GM19238 (cell line): ENCODE results near the gene ZNF423.
A peak's percentile ranks its signal among the peaks of the same experiment; 100 is the strongest.

ENCODE experiments used
- DNase-seq: peaks from one replicate; pipeline ENCODE4 v3.0.0; 2011; ENCODE audit warnings: low spot score; ENCODE audit not compliant: insufficient read length

ZNF423 gene

DNA sequence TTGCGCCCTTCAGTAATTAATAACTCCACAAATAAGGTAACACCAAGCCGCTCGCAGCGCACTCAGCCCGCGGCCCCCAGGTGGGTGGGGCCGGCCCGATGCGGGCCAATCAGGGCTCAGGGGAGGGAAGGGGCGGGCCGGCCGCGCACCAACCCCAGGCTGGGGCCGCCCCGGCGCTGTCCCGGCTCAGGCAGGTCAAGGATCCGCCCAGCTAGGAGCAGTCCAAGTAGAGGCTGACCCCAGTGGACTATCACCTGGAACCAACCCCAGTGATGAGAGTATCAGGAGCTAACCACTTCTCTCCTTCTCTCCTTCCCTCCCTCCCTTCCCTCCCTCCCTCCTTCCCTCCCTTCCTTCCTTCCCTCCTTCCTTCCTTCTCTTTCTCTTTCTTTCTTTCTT is 371.5 kb downstream of the ZNF423 start:
- DNase-seq = peak; percentile 48

DNA sequence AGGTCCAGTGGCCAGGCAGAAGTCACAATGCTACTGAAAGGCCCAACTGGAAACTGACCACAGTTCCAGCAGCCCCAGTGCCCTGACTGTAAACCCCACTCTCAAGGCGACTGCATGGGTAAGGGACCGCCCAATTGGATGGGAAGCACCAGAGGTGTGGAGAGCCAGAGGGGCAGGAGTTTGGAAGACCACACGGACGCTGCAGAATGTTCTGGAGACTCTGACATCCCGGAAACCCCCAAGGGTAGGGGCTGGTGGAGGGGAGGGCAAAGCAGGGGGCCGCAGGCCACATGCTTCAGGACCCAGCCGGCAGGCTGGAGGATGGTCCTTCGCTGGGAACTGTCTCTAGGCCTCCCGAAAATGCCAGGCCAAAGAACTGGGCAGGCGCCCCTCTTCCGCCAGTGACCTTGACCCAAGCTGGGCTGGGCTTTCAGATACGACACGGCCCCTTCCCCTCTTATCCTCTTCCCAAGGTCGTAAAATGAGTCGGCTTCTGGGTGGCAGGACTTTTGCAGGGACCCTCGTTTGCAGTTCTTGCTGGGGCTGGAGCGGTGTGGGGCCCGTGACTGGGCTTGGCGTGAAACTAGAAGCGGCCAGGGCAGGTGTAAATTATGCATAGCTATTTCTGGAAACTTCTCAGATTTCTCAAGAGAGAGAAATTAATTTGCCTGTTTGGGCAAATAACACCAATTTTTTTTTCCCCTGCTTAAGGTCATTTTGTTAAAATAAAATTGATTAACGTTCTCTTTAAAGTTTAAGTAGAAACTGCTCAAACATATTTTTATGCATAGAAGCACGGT is 372.1 kb downstream of the ZNF423 start:
- DNase-seq = no peak

DNA sequence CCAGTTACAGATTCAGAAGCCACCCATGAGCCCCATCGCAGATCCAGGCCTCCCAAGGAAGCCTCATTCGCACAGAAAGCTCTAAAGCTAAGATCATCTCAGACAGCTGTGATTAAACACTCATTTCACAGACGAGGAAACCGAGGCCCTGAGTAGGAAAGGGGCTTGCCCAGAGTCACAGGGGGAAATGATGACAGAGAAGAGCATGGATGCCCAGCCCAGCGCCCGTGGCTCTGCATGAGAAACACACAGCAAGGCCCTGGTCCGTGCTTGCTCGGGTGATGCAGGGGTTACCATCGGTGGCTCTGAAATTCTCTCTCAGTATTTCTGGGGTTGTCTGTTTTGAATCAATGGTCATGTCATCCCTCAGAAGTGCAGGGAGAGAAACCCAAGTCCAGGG is 372.7 kb downstream of the ZNF423 start:
- no peak for DNase-seq

DNA sequence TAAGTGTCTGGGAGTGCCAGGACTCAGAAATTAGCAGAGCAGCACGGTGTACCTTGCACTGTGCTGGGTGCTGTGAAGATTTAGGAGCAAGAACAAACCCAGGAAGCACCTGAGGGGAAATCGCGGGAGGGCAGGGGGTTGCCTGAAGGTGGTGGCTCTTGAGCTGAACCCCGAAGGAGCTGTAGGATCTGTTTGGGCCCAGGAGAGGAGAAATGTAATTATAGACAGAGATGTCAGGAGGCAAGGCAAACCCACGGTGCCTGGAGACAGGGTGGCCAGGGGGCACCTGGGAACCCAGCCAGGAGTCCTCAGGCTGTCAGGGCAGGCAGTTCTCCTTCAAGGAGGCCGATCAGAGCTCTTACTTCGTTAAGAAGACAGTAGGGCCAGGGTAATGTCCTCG is 373.2 kb downstream of the ZNF423 start:
- no peak for DNase-seq

DNA sequence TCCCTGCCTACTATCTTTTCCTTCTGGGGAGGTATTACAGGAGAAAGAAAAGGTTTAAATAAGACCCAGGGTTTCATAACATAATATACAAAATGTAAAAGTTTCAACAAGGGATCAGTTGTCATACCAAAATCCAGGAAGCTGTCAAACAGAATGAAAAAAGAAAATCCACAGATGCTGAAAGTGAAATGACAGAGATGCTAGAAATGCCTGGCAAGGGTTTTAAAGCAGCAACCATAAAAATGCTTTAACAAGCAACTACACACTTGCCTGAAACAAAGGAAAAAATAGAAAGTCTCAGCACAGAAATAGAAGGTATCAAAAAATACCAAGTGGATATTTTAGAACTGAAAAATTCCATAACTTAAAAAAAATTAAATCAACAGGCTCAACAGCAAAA is 377.3 kb downstream of the ZNF423 start:
- DNase-seq = no peak

DNA sequence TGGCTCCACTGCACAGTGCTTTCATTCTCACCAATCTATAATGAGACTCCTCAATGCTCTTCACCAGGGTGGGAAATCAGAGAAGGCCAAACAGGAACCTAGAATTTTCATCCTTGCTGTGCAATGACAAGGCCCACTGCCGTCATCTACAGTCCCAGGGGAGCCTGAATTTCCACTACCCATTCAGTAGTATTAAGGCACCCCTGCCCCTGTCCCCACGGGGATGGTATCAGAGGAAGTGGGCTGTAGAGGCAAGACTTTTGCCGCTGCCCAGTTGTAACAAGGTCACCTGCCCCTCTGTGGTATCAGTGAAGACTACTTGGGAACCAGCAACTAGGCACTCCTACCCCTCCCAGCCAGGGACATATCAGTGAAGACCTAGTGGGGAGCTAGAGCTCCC is 377.8 kb downstream of the ZNF423 start:
- no peak for DNase-seq

DNA sequence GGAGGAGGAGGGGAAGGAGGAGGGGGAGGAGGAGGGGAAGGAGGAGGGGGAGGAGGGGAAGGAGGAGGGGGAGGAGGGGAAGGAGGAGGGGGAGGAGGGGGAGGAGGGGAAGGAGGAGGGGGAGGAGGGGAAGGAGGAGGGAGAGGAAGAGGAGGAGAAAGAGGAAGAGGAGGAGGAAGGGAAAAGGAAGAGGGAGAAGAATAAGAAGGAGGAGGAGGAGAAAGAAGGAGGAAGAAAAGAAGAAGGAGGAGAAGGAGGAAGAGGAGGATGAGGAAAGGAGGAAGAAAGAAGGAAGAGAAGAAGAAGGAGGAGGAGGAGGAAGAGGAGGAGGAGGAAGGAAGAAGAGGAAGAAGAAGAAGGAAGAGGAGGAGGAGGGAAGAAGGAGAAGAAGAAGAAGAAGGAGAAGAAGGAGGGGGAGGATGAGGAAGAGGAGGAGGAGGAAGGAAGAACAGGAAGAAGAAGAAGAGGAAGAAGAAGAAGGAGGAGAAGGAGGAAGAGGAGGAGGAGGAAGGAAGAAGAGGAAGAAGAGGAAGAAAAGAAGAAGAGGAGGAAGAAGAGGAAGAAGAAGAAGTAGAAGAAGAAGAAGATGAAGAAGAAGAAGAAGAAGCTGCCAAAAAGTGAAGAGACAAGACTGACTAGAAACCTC is 378.5 kb downstream of the ZNF423 start:
- DNase-seq = no peak

DNA sequence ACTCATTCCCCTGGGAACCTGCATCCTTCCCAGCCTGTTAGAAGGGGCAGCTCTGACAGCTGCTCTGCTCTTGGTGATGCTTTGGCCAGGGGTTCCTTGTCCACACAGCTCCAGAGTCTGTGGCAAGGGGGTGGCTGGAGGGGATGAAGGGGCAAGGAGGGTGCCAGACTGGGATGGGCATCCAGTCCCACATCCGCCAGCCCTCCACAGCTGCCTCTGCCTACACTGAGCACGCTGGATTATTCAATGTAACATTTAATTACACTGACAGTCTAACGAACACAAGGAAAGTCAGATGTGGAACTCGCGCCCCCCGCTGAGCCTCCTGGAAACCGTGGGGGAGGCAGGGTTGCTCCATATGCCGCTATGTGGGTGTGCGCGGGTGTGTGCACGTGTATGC is 381.2 kb downstream of the ZNF423 start:
- DNase-seq = no peak

DNA sequence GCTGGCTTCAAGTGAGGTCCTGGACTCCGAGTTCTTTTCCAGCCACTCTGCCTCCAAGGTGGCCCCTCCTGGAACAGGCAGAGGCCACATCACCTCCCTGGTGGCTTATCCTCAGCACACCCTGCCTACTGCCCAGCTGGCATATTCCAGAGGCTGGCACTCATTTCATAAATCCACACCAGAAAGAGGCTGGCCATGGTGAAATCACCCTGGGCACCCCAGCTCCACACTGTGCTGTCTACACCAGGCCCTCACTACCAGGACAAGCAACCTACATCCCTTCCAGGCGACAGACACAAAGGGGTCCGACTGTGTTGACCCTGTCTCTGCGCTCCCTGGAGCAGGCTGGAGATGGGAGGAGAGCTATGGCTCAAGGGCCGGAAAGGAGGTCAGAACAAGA is 382.1 kb downstream of the ZNF423 start:
- no peak for DNase-seq

DNA sequence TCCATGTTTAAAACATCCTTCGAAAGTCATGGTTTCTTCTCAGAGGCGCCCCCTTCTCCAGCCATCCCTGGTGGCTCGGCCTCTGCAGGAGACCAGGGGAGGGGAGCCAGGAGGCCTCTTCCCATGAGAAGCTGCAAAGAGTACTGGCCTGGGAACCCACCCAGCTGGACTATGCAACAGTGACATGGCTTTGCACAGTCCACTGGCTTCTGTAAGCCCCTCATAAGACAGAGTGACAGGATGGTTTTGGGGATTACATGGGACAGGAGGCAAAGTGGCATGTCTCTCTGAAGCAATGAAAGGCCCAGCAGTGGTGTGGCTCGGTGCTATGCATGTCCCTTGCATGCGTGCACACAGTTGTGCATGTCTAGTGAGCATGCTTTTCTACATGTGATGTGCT is 382.8 kb downstream of the ZNF423 start:
- DNase-seq = no peak

DNA sequence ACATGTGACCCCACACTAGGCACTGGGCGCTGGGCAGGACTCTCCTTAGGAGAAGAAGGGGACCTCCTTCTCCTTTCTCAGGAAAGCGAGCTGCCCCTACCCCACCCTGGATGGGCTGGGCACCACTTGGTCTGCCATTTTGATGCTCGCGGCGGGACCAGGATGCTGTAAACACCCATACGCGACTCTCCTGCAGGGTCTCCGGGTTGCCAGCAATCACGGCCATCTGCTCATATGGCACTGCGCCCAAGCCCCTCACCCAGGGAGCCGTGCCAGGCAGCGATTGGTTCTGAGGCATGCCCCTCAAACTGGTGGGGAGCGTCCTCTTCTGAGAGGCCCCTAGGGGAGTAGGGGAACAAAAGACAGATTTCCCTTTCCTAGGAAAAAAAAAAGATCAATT is 383.3 kb downstream of the ZNF423 start:
- no peak for DNase-seq

DNA sequence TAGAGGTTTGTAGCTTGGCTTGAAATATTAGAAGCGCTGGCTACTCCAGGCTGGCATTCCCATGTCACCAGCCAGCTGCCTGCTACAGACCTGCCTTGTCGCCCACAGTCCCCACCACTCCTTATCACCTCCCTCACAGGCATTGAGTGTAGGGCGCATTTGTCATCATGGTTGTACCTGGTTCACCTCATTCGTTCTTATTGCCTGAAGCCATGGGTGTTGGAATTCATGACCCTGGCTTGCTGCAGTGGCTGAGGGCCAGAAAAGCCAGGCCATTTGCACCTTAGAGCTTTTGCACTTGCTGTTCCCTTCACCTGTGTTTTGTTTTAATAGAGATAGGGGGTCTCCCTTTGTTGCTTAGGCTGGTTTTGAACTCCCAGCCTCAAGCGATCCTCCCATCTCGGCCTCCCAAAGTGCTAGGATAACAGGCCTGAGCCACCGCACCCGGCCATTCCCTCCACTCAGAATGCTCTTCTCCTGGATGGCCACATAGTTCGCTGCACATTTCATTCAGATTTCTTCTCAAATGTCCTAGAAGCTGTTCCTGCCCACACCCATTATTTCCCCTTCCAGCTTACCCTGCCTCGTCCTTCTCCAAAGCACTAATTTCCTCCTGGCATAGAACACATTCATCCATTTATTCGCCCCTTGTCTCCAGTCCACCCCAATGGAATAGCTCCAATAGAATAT is 384.7 kb downstream of the ZNF423 start:
- no peak for DNase-seq

DNA sequence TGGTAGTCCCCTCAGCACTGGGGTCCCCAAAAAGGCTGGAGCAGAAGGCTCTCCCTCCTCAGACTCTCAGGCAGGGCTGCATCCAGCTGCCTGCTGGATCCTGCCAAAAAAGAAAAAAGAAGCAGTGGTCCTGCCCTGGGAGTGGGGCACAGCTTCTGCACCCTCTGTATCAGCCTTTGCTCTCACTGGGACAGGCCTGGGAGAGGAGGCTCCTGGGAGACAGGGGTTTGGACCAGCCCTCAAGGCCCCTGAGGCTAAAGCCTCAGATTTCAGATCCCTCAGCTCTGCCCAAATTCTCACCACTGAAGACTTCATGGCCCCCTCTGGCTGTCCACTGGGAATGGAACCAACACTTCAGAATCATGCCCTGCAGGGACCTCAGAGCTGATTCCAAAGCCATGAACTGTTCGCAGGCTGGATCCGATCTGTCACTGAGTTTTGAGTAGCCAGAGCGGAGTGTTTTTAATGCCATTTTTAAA is 385.4 kb downstream of the ZNF423 start:
- no peak for DNase-seq

DNA sequence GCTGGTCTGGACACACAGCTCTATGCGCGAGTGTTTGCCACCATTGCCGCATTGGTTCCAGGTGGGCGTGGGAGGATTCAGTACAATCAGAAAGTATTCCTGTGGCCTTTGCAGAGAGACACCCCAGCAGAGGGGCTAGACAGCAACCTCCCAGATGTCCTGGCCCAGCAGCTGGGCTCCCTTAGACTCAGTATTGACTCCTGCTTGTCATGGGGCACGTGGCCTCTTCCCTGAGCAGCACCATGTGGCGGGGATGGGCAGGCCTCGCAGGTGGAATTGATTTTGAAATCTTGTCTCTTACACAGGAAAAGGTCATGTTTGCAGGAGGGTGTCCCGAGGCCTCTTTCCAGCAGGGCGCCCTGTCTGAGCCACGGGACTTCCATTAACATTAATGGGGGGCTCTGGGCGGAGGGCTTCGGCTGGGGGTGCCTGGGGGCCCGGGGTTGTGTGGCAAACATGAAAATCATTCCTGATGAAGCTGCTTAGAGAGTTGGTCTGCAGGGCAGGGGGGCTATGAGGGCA is 385.9 kb downstream of the ZNF423 start:
- no peak for DNase-seq

DNA sequence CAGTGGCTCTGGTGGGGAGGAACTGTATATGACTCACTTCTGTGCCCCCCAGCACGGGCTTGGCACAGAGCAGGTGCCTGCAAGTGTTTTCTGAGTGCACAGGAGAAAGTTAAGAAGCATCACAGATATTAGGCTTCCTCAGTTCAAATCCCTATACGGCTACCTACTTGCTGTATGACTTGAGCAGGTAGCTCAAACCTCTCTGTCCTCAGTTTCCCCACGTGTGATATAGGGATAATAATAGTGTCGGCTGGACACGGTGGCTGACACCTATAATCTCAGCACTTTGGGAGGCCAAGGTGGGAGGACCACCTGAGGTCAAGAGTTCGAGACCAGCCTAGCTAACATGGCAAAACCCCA is 386.6 kb downstream of the ZNF423 start:
- DNase-seq = no peak

DNA sequence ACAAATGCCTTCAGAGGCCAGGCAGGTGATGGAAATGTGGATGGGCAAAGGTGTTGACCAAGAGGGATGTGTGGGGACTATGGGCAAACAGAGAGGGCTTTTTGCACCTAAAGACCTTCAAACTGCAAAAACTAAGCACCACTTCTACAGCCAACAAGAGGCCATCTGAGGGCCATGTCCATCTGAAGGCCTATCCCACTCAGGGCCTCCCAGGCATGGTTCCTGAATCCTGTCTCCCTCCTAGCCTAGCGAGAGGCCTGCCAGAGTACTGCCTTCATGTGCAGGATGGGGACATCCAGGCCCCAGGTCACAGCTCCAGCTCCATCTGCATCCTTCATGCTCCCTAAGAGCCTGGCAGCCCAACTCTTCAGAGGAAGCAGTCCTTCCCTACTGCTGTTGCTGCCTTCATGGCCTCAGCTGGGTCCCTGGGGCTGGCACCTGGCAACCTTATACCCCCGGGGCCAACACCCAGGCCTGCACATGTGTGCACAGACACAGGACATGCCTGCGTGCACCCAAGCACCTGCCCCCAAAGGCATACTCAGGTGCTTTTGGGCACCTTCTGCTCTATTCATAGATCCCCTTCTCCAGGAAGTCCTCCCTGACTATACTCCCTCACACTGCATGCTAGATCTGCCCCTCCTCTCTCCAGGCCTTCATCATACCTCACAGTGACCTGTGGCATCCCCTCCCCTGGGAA is 387.2 kb downstream of the ZNF423 start:
- DNase-seq = no peak

DNA sequence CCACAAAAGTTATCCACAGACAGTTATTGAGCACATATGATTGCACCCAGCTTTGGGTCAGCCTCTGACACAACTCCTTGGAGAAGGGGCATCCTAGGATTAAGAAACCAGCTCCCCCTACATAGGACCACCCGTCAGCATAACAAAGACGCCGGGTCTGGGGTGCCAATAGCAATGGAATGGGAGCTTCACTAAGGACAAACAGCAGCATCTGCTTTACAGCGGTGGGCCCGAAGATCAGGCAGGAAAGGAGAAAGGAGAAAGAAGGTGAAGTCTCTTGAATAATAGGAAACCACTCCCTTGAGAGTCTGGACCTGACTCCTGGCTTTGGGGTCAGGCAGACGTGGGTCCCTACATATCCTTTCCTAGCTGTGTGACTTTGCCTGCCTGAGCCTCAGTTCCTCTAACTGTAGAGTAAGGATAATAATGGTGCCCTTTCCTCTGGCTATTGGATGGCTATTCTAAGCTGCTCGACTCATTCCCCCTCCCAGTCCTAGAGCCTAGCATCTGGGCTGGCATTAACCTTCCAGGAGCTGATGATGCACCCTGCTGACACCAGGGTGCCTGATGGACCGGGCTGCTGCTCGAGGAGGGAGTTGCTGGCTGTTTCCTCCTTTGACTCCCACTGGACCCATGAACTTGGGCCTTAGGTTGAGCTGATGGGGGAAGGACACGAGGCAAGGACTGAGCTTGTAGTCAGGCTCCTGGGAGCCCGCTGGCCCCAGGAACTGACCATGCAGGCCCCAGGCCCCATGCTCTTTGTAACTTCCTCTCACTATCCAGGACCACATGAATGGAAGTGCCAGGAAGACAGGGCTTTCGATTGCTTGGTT is 388.2 kb downstream of the ZNF423 start:
- no peak for DNase-seq

DNA sequence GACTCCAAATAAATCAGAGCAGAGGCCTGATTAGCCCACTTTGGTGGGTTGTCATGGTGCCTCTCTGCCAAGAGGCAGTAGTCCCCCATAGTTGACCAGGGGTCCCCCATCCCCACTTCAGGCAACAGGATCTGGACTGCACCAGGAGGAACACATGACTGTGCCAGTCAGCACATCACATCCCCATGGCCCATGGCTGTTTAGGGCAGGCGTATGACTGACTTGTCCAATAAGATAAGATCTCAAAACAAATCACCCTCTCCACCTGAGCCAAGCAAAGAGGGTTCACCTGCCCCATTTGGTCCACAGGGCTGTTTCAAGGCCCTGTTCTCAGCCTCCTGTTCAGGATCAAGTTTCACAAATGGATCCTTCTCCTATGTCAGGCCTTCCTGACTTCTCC is 389.0 kb downstream of the ZNF423 start:
- no peak for DNase-seq

DNA sequence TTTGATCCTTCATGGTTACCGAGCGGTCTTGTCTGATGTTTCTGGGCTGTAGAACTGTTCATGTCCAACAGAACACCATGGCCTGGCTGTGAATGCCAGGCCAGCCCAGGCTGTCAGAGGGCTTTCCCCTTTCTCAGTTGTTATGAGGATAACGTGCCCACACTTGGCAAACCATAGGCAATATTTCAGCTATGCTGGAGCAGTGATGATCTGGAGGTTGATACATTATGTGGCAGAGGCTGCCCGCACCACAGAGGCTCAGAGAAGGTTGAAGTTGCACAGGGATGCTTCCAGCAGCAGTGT is 389.4 kb downstream of the ZNF423 start:
- no peak for DNase-seq

DNA sequence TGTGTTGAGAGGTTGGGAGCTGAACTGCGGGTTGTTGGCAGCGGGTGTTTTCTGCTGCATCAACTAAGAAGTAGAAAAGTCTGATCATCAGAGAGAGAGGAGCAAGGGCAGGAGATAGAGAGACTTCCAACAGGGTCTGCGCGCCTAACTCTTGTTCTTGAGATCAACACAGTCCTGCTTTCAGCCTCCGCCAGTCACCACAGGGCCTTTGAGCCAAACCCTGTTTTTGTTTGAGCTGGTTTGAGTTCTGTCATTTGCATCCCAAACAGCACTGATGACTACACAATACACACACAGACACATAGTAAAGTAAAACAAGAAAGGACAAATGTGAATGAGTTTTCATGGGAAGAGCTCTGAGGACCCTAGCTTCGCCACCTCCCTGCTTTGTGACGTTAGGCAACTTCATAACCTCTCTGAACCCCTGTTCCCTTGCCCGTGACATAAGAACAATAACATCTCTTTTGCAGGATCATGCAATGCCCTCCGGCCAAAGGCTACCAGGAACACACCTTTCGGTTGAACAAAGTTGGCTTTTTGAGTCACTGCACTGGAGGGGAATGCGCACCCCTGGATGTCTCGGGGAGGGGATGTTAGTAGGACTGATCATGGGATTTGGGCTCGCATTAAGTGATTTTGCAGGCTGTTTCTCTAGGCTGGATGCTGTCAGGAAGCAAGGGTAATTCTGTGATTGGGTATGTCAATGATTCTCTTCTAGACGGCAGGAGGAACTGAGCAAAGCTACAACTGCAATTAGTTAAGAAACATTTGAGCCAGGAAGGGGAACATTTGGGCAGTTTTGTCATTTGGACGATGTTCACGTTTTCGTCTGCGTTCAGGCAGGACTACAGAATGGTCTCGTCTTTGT is 390.0 kb downstream of the ZNF423 start:
- DNase-seq = no peak
